ENCODE measurements around the gene ENO3. TPM values are rescaled to one million over a fixed set of nuclear protein-coding genes. Genes with fewer than 3 reads are reported as not detected.

ENO3 gene
- total RNA-seq, 1 experiment from 2014 or later: 24.6 TPM

GRCh38 chr17:4967539-4968485 lies 16.9 kb downstream of the ENO3 start, which contains the start of gene SPAG7 (continued):
- TF ChIP-seq REST (IDR thresholded peaks at IDR 0.05; ENCODE audit: low read depth) (no peak), MAX (IDR thresholded peaks at IDR 0.05) (peak; percentile 91; the same call in 1 of the 2 replicates), POLR2A (IDR thresholded peaks at IDR 0.05; ENCODE audit: borderline replicate concordance, extremely low read depth, insufficient read depth, insufficient read length) (peak; percentile 56)

- ChIA-PET RAD21 (ENCODE audit: low non-redundant PET in 1 of 2, low total read pairs in 2 of 2, uncharacterized antibody in 2 of 2, unreplicated experiment in 2 of 2) (interaction anchor here (0.5 to 2.2 kb wide), 2 partner anchors 14 to 29 kb away, joined by 6 to 11 read pairs; partner anchors contain the start of genes RNF167 (in 1 of the 2) and SLC25A11 (in 1 of the 2)), POLR2A (interaction anchor here (0.8 to 5.0 kb wide), 7 partner anchors 15 to 178 kb away, joined by 3 to 45 read pairs (median 10); partner anchors contain the start of genes CAMTA2, ENO3, PFN1 and RNF167), CTCF (interaction anchor here (1.3 kb wide), 1 partner anchor 65 kb away, joined by 3 read pairs; the partner anchor contains the start of gene CHRNE)
- Histone ChIP-seq H3K27me3 (ENCODE audit: insufficient read depth, low read length) (no peaks in the 10 kb centered on the region), H3K4me2 (ENCODE audit: low read length) (peak overlapping the region; percentile 84), H3K27ac (ENCODE audit: low read depth, low read length) (peak overlapping the region; percentile 90), H3K36me3 (ENCODE audit: control insufficient read depth in 1 of 2, insufficient read depth in 2 of 2, low read length in 2 of 2) (peaks cover 4 to 13% of the 10 kb centered on the region in 2 experiments; a peak in 3 of 4 replicates), H4K20me1 (ENCODE audit: insufficient read depth) (no peaks in the 10 kb centered on the region), H3K4me1 (ENCODE audit: control insufficient read depth in 1 of 2, insufficient read depth in 2 of 2, low read length in 2 of 2) (peaks cover 19 to 33% of the 10 kb centered on the region in 2 experiments), H2AFZ (ENCODE audit: low read depth, low read length, poor library complexity, severe bottlenecking) (no peak overlapping the region), H3K9ac (ENCODE audit: low read length) (peak overlapping the region; percentile 80), H3K9me3 (ENCODE audit: control insufficient read depth in 1 of 2, insufficient read depth in 1 of 2, low read depth in 1 of 2, low read length in 2 of 2) (no peaks in the 10 kb centered on the region), H3K4me3 (replicated peaks in 1 of 2; ENCODE audit: low read depth in 1 of 2, low read length in 2 of 2) (peak overlapping the region; percentile 63 to 70), H3K79me2 (ENCODE audit: insufficient read depth, low read length) (peaks cover 17% of the 10 kb centered on the region; the same call in 1 of the 2 replicates), H3K9me2 (ENCODE audit: insufficient read depth) (no peaks in the 10 kb centered on the region)
- intact Hi-C loops (cut with micrococcal nuclease): no loop called here
- ATAC-seq (no peak), DNase-seq (ENCODE audit: low read depth, low spot score) (no peak)
- no TSS peak for BruUV-seq (replicated peaks)
- TF ChIP-seq SRF (IDR thresholded peaks at IDR 0.05; ENCODE audit: low read depth) (no peak), SP1 (IDR thresholded peaks at IDR 0.05; ENCODE audit: low read depth) (no peak), ZNF274 (IDR thresholded peaks at IDR 0.05; ENCODE audit: low read depth, low read length) (no peak), RAD21 (IDR thresholded peaks at IDR 0.05; ENCODE audit: low read depth) (no peak), ATF3 (IDR thresholded peaks at IDR 0.05) (no peak), MAX (IDR thresholded peaks at IDR 0.05) (no peak), EGR1 (IDR thresholded peaks at IDR 0.05; ENCODE audit: low read depth) (no peak), EZH2 (IDR thresholded peaks at IDR 0.05) (no peak), SIN3A (IDR thresholded peaks at IDR 0.05; ENCODE audit: low read depth) (no peak), POLR2A (IDR thresholded peaks at IDR 0.05; ENCODE audit: borderline replicate concordance, extremely low read depth, insufficient read depth, insufficient read length) (no peak), POLR2AphosphoS5 (IDR thresholded peaks at IDR 0.05; ENCODE audit: low read depth, low read length) (no peak), REST (IDR thresholded peaks at IDR 0.05; ENCODE audit: low read depth) (no peak), FOSL1 (IDR thresholded peaks at IDR 0.05; ENCODE audit: low read depth) (no peak), ELF1 (IDR thresholded peaks at IDR 0.05; ENCODE audit: borderline replicate concordance, low read depth) (no peak), ZFX (IDR thresholded peaks at IDR 0.05) (no peak)
Observed at GRCh38 chr17:4968486-4969046, 17.6 kb downstream of the ENO3 start.
